ENCODE results near the gene FARS2.
"Not testable (repeated sequence)": the region's sequence is repeated elsewhere in the genome, so short reads cannot be mapped to it uniquely, and the experiment has no call there.

FARS2 gene

GRCh38 chr6:5673019-5673790 is 411.9 kb downstream of the FARS2 start:
- no peak for DNase-seq

GRCh38 chr6:5674141-5674540 is 412.8 kb downstream of the FARS2 start:
- no peak for DNase-seq

GRCh38 chr6:5674721-5675120 is 413.4 kb downstream of the FARS2 start:
- DNase-seq, result no peak

GRCh38 chr6:5676701-5677100 is 415.4 kb downstream of the FARS2 start:
- no peak for DNase-seq

GRCh38 chr6:5677219-5678000 is 416.1 kb downstream of the FARS2 start:
- no peak for DNase-seq

GRCh38 chr6:5679270-5679669 is 418.0 kb downstream of the FARS2 start:
- no peak for DNase-seq

GRCh38 chr6:5679691-5680090 is 418.4 kb downstream of the FARS2 start:
- DNase-seq, result no peak

GRCh38 chr6:5680095-5680494 is 418.8 kb downstream of the FARS2 start:
- DNase-seq, result no peak

GRCh38 chr6:5681480-5681879 is 420.2 kb downstream of the FARS2 start:
- no peak for DNase-seq

GRCh38 chr6:5682530-5682929 is 421.2 kb downstream of the FARS2 start:
- no peak for DNase-seq

GRCh38 chr6:5683747-5684146 is 422.4 kb downstream of the FARS2 start:
- not testable (repeated sequence) for DNase-seq

- no peak for DNase-seq
Measured at GRCh38 chr6:5684320-5685053, 423.2 kb downstream of the FARS2 start.

- no peak for DNase-seq
Measured at GRCh38 chr6:5693225-5694145, 432.2 kb downstream of the FARS2 start.

GRCh38 chr6:5695260-5696245 is 434.2 kb downstream of the FARS2 start:
- DNase-seq, result no peak

GRCh38 chr6:5697508-5697907 is 436.2 kb downstream of the FARS2 start:
- no peak for DNase-seq

- no peak for DNase-seq
Measured at GRCh38 chr6:5698318-5698717, 437.0 kb downstream of the FARS2 start.

GRCh38 chr6:5699064-5699463 is 437.8 kb downstream of the FARS2 start:
- DNase-seq, result not testable (repeated sequence)

GRCh38 chr6:5701174-5701573 is 439.9 kb downstream of the FARS2 start:
- DNase-seq, result no peak

GRCh38 chr6:5704708-5705107 is 443.4 kb downstream of the FARS2 start:
- DNase-seq, result no peak

- no peak for DNase-seq
Measured at GRCh38 chr6:5705252-5705651, 443.9 kb downstream of the FARS2 start.
